ENCODE measurements around the gene RBL1.

GRCh38 chr20:36951979-36952738 is 143.6 kb downstream of the RBL1 start:
- TF ChIP-seq POLR2AphosphoS5 (IDR thresholded peaks at IDR 0.05; ENCODE audit: low read depth, low read length) = no peak
- TF ChIP-seq SIN3A (IDR thresholded peaks at IDR 0.05; ENCODE audit: borderline replicate concordance, insufficient read depth, low read length) = no peak
- TF ChIP-seq TAF1 (IDR thresholded peaks at IDR 0.05; ENCODE audit: borderline replicate concordance, insufficient read depth, low read length) = no peak
